Measurements from ENCODE around the gene RUSC1. TPM values are rescaled to one million over a fixed set of nuclear protein-coding genes. Genes with fewer than 3 reads are reported as not detected.

Gene RUSC1
- total RNA-seq, 2 experiments from 2014 or later: 10.7 to 11.8 TPM

DNA sequence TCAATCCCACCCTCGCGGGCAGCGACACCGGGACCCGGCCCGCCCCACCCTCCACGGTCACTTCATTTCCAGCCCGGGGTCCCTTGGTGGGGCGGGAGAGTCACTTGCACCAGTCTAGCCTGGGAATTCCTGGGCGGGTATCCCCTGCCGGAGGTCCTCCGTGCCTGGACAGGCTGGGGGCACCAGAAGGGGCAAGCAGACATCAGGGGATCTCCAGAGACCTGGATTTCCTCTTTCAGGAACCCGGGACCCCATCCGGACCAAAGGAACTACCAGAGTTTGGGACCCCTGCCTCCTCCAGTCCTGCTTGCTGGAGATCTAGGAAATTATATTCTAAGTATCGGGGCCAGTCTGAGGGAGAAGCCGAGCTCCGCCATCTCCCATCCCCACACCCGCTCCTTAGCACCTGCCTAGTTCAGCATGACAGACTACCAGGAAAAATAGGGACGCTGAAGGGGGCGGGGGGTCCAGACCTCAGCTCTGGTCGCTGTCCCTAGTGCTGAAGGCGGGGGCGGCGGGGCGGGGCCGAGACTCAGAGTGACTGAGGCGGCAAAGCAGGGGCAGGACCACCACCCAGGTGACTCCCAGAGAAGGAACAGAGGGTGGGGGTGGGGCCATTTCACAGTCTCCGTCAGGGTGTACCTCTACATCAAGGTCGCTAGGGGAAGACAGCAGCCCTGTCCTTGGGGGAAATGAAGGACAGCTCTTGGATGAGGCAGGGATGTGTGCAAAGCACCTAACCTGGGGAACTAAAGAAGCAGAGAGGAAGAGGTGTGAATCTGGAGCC is 42.6 kb upstream of the RUSC1 start:
- TF ChIP-seq, protein P1, sequence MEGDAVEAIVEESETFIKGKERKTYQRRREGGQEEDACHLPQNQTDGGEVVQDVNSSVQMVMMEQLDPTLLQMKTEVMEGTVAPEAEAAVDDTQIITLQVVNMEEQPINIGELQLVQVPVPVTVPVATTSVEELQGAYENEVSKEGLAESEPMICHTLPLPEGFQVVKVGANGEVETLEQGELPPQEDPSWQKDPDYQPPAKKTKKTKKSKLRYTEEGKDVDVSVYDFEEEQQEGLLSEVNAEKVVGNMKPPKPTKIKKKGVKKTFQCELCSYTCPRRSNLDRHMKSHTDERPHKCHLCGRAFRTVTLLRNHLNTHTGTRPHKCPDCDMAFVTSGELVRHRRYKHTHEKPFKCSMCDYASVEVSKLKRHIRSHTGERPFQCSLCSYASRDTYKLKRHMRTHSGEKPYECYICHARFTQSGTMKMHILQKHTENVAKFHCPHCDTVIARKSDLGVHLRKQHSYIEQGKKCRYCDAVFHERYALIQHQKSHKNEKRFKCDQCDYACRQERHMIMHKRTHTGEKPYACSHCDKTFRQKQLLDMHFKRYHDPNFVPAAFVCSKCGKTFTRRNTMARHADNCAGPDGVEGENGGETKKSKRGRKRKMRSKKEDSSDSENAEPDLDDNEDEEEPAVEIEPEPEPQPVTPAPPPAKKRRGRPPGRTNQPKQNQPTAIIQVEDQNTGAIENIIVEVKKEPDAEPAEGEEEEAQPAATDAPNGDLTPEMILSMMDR (IDR thresholded peaks at IDR 0.05): peak; percentile 14
- H3K4me1 ChIP-seq (ENCODE audit: insufficient read depth, low read length): peaks cover 31% of the 10 kb centered on the region
- H3K36me3 ChIP-seq (ENCODE audit: insufficient read depth, low read length): no peaks in the 10 kb centered on the region
- H3K9me3 Mint-ChIP-seq: no peaks in the 10 kb centered on the region
- peaks cover 35% of the 10 kb centered on the region for H3K4me1 Mint-ChIP-seq (ENCODE audit: low read depth)
- CTCF ChIA-PET: interaction anchor here (0.6 to 2.1 kb wide), 6 partner anchors 27 to 71 kb away, joined by 3 to 11 read pairs (median 6); partner anchors contain the start of gene FDPS
- H3K9me3 ChIP-seq (ENCODE audit: control insufficient read depth in 1 of 2, insufficient read depth in 1 of 2, low read length in 2 of 2): no peaks in the 10 kb centered on the region
- POLR2A ChIA-PET: interaction anchor here (0.5 to 1.3 kb wide), 6 partner anchors 16 to 388 kb away, joined by 3 to 6 read pairs (median 4); partner anchors contain the start of genes ASH1L, FDPS and SCAMP3
- intact Hi-C loops (cut with DNase I, micrococcal nuclease): loop anchor here (1.0 to 10.0 kb wide), 6 partner anchors 15 to 777 kb away; partner anchors contain the start of genes GON4L (in 1 of the 2), LAMTOR2 (in 1 of the 2), SCAMP3 (in 1 of the 2) and SYT11 (in 1 of the 2)
- no peaks in the 10 kb centered on the region for H3K27me3 Mint-ChIP-seq
- DNase-seq: peak; percentile 47 to 89 (median 71)
- H3K36me3 Mint-ChIP-seq (ENCODE audit: low read depth): peaks cover 7% of the 10 kb centered on the region
- peak overlapping the region; percentile 65 for H3K27ac Mint-ChIP-seq
- peak overlapping the region; percentile 13 to 29 for H3K27ac ChIP-seq (ENCODE audit: low read depth in 1 of 2, low read length in 2 of 2)
- peak overlapping the region; percentile 61 for H3K4me3 ChIP-seq (ENCODE audit: low read length)
- H3K4me3 Mint-ChIP-seq: peak overlapping the region; percentile 71
- ATAC-seq (ENCODE audit: poor library complexity): peak; percentile 70
- no peaks in the 10 kb centered on the region for H3K27me3 ChIP-seq (ENCODE audit: control insufficient read depth in 1 of 2, insufficient read depth in 2 of 2, low read length in 2 of 2)

- no peak overlapping the region for H3K4me3 ChIP-seq (ENCODE audit: low read length)
- Mint-ChIP-seq H3K27me3 (no peaks in the 10 kb centered on the region), H3K36me3 (ENCODE audit: low read depth) (peaks cover under 1% of the 10 kb centered on the region), H3K4me3 (peak overlapping the region; percentile 71), H3K9me3 (no peaks in the 10 kb centered on the region), H3K27ac (peak overlapping the region; percentile 65), H3K4me1 (ENCODE audit: low read depth) (peaks cover 30% of the 10 kb centered on the region)
- TF ChIP-seq, protein P1 (IDR thresholded peaks at IDR 0.05): peak; percentile 0
- no peaks in the 10 kb centered on the region for H3K36me3 ChIP-seq (ENCODE audit: insufficient read depth, low read length)
- peaks cover 27% of the 10 kb centered on the region for H3K4me1 ChIP-seq (ENCODE audit: insufficient read depth, low read length)
- no peaks in the 10 kb centered on the region for H3K9me3 ChIP-seq (ENCODE audit: control insufficient read depth in 1 of 2, insufficient read depth in 1 of 2, low read length in 2 of 2)
- ChIA-PET CTCF (interaction anchor here (1.2 to 2.1 kb wide), 5 partner anchors 27 to 72 kb away, joined by 5 to 11 read pairs (median 7); partner anchors contain the start of gene FDPS), POLR2A (interaction anchor here (0.5 to 1.3 kb wide), 6 partner anchors 16 to 387 kb away, joined by 3 to 6 read pairs (median 4); partner anchors contain the start of genes ASH1L and SCAMP3)
- no peak for ATAC-seq (ENCODE audit: poor library complexity)
- peak in 1 of 14 experiments; percentile 30 for DNase-seq
- no peak overlapping the region for H3K27ac ChIP-seq (ENCODE audit: low read depth in 1 of 2, low read length in 2 of 2)
- H3K27me3 ChIP-seq (ENCODE audit: control insufficient read depth in 1 of 2, insufficient read depth in 2 of 2, low read length in 2 of 2): no peaks in the 10 kb centered on the region
- intact Hi-C loops (cut with DNase I, micrococcal nuclease): loop anchor here (1.0 to 10.0 kb wide), 6 partner anchors 16 to 776 kb away; partner anchors contain the start of genes GON4L (in 1 of the 2), LAMTOR2 (in 1 of the 2), SCAMP3 (in 1 of the 2) and SYT11 (in 1 of the 2)
These were observed 42.0 kb upstream of the RUSC1 start for GRCh38 chr1:155278689-155279160.

- intact Hi-C loops (cut with DNase I, micrococcal nuclease): loop anchor here (2.0 to 10.0 kb wide), 4 partner anchors 16 to 776 kb away; partner anchors contain the start of genes GON4L (in 1 of the 2), LAMTOR2 (in 1 of the 2), SCAMP3 (in 1 of the 2) and SYT11 (in 1 of the 2)
- DNase-seq (no peak), ATAC-seq (ENCODE audit: poor library complexity) (no peak)
- H3K27me3 Mint-ChIP-seq: no peaks in the 10 kb centered on the region
- H3K36me3 Mint-ChIP-seq (ENCODE audit: low read depth): no peaks in the 10 kb centered on the region
- H3K9me3 Mint-ChIP-seq: no peaks in the 10 kb centered on the region
- Histone ChIP-seq H3K9me3 (ENCODE audit: control insufficient read depth in 1 of 2, insufficient read depth in 1 of 2, low read length in 2 of 2) (no peaks in the 10 kb centered on the region), H3K27ac (ENCODE audit: low read depth in 1 of 2, low read length in 2 of 2) (no peak overlapping the region), H3K27me3 (ENCODE audit: control insufficient read depth in 1 of 2, insufficient read depth in 2 of 2, low read length in 2 of 2) (no peaks in the 10 kb centered on the region), H3K4me3 (ENCODE audit: low read length) (no peak overlapping the region), H3K36me3 (ENCODE audit: insufficient read depth, low read length) (no peaks in the 10 kb centered on the region), H3K4me1 (ENCODE audit: insufficient read depth, low read length) (peaks cover 25% of the 10 kb centered on the region)
- TF ChIP-seq, protein P1 (IDR thresholded peaks at IDR 0.05): no peak
- ChIA-PET POLR2A (interaction anchor here (0.8 kb wide), 1 partner anchor 45 kb away, joined by 3 read pairs; no protein-coding TSS in a partner anchor), CTCF (interaction anchor here (1.4 to 2.1 kb wide), 4 partner anchors 28 to 44 kb away, joined by 5 to 11 read pairs (median 9); partner anchors contain the start of gene FDPS)
- no peak overlapping the region for H3K27ac Mint-ChIP-seq
- H3K4me1 Mint-ChIP-seq (ENCODE audit: low read depth): peaks cover 27% of the 10 kb centered on the region
- H3K4me3 Mint-ChIP-seq: peak overlapping the region; percentile 39
These were observed 41.4 kb upstream of the RUSC1 start for GRCh38 chr1:155279268-155279667.
